Activated T-cell treated with anti-CD3 and anti-CD28 coated beads, Interleukin-2, amount 50 U/mL, for 1 hour (primary cell): ENCODE data around the gene MYT1.

Experiments used
- DNase-seq: peaks from one replicate; pipeline ENCODE4 v3.0.0-alpha.2; 2020

MYT1 gene

GRCh38 chr20:64236137-64237088 lies 72.2 kb downstream of the MYT1 start:
- no peak for DNase-seq

GRCh38 chr20:64237316-64237715 lies 73.1 kb downstream of the MYT1 start:
- no peak for DNase-seq

- no peak for DNase-seq
Observed at GRCh38 chr20:64238115-64238825, 74.0 kb downstream of the MYT1 start.

GRCh38 chr20:64238851-64239387 lies 74.7 kb downstream of the MYT1 start:
- no peak for DNase-seq

GRCh38 chr20:64239449-64240242 lies 75.4 kb downstream of the MYT1 start:
- DNase-seq: peak; percentile 3

- peak; percentile 9 for DNase-seq
Observed at GRCh38 chr20:64240243-64241015, 76.2 kb downstream of the MYT1 start.

- DNase-seq: peak; percentile 4
Observed at GRCh38 chr20:64241061-64241460, 76.8 kb downstream of the MYT1 start.

GRCh38 chr20:64242003-64242796 lies 77.9 kb downstream of the MYT1 start:
- DNase-seq: peak; percentile 8

- DNase-seq: peak; percentile 0
Observed at GRCh38 chr20:64242797-64243475, 78.7 kb downstream of the MYT1 start.

- DNase-seq: no peak
Observed at GRCh38 chr20:64244281-64244805, 80.1 kb downstream of the MYT1 start.

GRCh38 chr20:64244870-64245603 lies 80.8 kb downstream of the MYT1 start:
- peak; percentile 3 for DNase-seq

GRCh38 chr20:64245746-64246595 lies 81.7 kb downstream of the MYT1 start:
- DNase-seq: no peak

GRCh38 chr20:64246616-64247306 lies 82.5 kb downstream of the MYT1 start:
- no peak for DNase-seq

GRCh38 chr20:64247307-64247618 lies 83.0 kb downstream of the MYT1 start:
- DNase-seq: peak; percentile 10

- no peak for DNase-seq
Observed at GRCh38 chr20:64247970-64248841, 84.0 kb downstream of the MYT1 start.

GRCh38 chr20:64250027-64250426 lies 85.8 kb downstream of the MYT1 start:
- DNase-seq: no peak

GRCh38 chr20:64253000-64253383 lies 88.7 kb downstream of the MYT1 start:
- no peak for DNase-seq
